Thyroid gland (tissue), 4 donors: Measurements from ENCODE around the gene STX2. TPM values are rescaled to one million over a fixed set of nuclear protein-coding genes. Genes with fewer than 3 reads are reported as not detected.

Experiments
- DNase-seq, 2 donors: peaks; one replicate each; pipeline ENCODE4 v3.0.0-alpha.2; 2019
- H3K27ac ChIP-seq, 3 donors: fragments of 200-600 bp; sonication (generic); 1 replicate in 2 of 3; 2 replicates in 1 of 3; pipeline ENCODE4 v1.5.1; 2016 to 2019; ENCODE audit warnings: mild to moderate bottlenecking in 1 of 3, moderate library complexity in 1 of 3
- H3K27me3 ChIP-seq: fragments of 200-600 bp; sonication (generic); one replicate; pipeline ENCODE4 v1.5.1; 2019
- H3K36me3 ChIP-seq, 2 donors: fragments of 200-600 bp; sonication (generic); one replicate each; pipeline ENCODE4 v1.5.1; 2016 to 2019
- H3K4me1 ChIP-seq, 2 donors: fragments of 200-600 bp; sonication (generic); one replicate each; pipeline ENCODE4 v1.5.1; 2017 to 2019
- H3K4me3 ChIP-seq, 3 donors: fragments of 200-600 bp; sonication (generic); replicated peaks in 1 of 3; 1 replicate in 2 of 3; 2 replicates in 1 of 3; pipeline ENCODE4 v1.5.1; 2016; ENCODE audit warnings: mild to moderate bottlenecking in 1 of 3
- H3K9me3 ChIP-seq: fragments of 200-600 bp; sonication (generic); one replicate; pipeline ENCODE4 v1.5.1; 2017
- POLR2A ChIP-seq, 2 donors: fragments of 450-650 bp; IDR thresholded peaks; one replicate each; pipeline ENCODE4 v1.6.1; 2017; ENCODE audit warnings: antibody characterized with exemption in 2 of 2, mild to moderate bottlenecking in 2 of 2, moderate library complexity in 1 of 2
- WGBS, 2 donors: methylation state at CpG; one replicate each; pipeline ENCODE4 v1.1.5; 2017; 5-methylcytosine and 5-hydroxymethylcytosine counted together
- intact Hi-C: fragments of 100-400 bp; cut with DNase I; formaldehyde crosslinking; loops from one replicate; pipeline ENCODE4 v1.15.1; 2023
- total RNA-seq, 4 donors: library from RNA; depleted of rRNA; stranded (reverse); fragments of >200 nt; gene quantifications; one replicate each; pipeline ENCODE4 v1.2.3, GENCODE V29; 2016
- TF ChIP-seq, protein P1 (sequence below), 6 experiments: fragments of 200-600 bp in 3 of 6; fragments of 450-650 bp in 3 of 6; sonication (generic) in 3 of 6; IDR thresholded peaks; one replicate each; pipeline ENCODE4 v1.5.1; 2016 to 2019; ENCODE audit warnings: antibody characterized with exemption in 6 of 6, mild to moderate bottlenecking in 2 of 6, inconsistent platforms in 1 of 6, moderate library complexity in 1 of 6

The STX2 gene
- total RNA-seq, 4 donors from 2014 or later: 18.0 to 43.0 (median 26.1) TPM

GRCh38 chr12:130764475-130765185 is 74.4 kb downstream of the STX2 start:
- Histone ChIP-seq H3K27ac (no peak overlapping the region), H3K36me3 (no peaks in the 10 kb centered on the region), H3K27me3 (no peaks in the 10 kb centered on the region), H3K9me3 (no peaks in the 10 kb centered on the region), H3K4me1 (no peaks in the 10 kb centered on the region), H3K4me3 (no peak overlapping the region)
- WGBS, 2 donors: 95 to 97% methylated on average over 14 of the region's 14 CpGs
- TF ChIP-seq POLR2A (IDR thresholded peaks at IDR 0.05): no peak
- TF ChIP-seq, protein P1, sequence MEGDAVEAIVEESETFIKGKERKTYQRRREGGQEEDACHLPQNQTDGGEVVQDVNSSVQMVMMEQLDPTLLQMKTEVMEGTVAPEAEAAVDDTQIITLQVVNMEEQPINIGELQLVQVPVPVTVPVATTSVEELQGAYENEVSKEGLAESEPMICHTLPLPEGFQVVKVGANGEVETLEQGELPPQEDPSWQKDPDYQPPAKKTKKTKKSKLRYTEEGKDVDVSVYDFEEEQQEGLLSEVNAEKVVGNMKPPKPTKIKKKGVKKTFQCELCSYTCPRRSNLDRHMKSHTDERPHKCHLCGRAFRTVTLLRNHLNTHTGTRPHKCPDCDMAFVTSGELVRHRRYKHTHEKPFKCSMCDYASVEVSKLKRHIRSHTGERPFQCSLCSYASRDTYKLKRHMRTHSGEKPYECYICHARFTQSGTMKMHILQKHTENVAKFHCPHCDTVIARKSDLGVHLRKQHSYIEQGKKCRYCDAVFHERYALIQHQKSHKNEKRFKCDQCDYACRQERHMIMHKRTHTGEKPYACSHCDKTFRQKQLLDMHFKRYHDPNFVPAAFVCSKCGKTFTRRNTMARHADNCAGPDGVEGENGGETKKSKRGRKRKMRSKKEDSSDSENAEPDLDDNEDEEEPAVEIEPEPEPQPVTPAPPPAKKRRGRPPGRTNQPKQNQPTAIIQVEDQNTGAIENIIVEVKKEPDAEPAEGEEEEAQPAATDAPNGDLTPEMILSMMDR (IDR thresholded peaks at IDR 0.05): no peak
- intact Hi-C loops: no loop called here
- DNase-seq: no peak

GRCh38 chr12:130764073-130764472 is 75.0 kb downstream of the STX2 start:
- intact Hi-C loops: no loop called here
- Histone ChIP-seq H3K27ac (no peak overlapping the region), H3K4me1 (no peaks in the 10 kb centered on the region), H3K27me3 (no peaks in the 10 kb centered on the region), H3K36me3 (no peaks in the 10 kb centered on the region), H3K4me3 (no peak overlapping the region), H3K9me3 (no peaks in the 10 kb centered on the region)
- TF ChIP-seq POLR2A (IDR thresholded peaks at IDR 0.05): no peak
- TF ChIP-seq, protein P1 (IDR thresholded peaks at IDR 0.05): no peak
- 92 to 96% methylated on average over 4 of the region's 4 CpGs for WGBS, 2 donors
- no peak for DNase-seq

- no peak overlapping the region for H3K27ac ChIP-seq
- no peak overlapping the region for H3K4me3 ChIP-seq
- H3K4me1 ChIP-seq: no peaks in the 10 kb centered on the region
- H3K36me3 ChIP-seq: no peaks in the 10 kb centered on the region
- 64 to 71% methylated on average over 10 of the region's 10 CpGs for WGBS, 2 donors
- intact Hi-C loops: no loop called here
- TF ChIP-seq POLR2A (IDR thresholded peaks at IDR 0.05): no peak
- TF ChIP-seq, protein P1 (IDR thresholded peaks at IDR 0.05): no peak
- no peak for DNase-seq
- no peaks in the 10 kb centered on the region for H3K27me3 ChIP-seq
- no peaks in the 10 kb centered on the region for H3K9me3 ChIP-seq
These were observed 76.8 kb downstream of the STX2 start for GRCh38 chr12:130762319-130762675.

DNA sequence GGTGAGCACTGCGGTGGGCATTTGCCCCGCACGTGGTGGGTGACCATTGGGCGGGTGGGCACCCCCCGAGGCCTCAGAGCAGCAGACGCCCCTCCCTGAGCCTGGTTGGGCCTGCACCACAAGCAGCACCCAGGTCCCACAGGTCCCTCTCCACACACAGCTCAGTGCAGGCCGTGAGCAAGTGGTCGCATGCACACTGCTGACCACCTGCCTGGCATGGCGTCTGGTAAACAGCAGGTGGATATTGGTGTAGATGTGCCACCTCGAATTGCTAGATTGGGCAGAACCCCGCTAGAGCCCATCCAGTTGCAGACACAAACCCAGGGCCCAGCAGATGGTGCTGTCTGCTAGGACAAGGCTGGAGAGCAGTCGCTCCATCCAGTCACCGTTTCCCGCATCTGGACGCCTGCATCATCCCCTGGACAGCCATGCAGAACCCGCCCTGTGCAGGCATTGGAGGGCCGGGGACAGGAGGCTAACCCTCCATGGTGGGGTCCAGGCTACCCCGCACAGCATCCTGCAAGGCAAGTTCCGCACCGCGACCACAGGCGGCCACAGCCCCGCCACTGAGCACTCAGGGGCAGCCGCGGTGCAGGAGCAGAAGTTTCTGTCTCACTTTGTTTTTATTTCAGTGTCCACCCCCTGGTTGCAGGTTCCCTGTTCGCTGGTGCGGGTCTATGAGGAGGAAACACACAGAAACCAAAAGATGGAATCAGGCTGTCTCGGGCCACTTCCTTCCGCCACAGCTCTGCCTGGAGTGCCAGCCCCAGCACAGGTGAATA is 77.3 kb downstream of the STX2 start:
- Histone ChIP-seq H3K4me1 (no peaks in the 10 kb centered on the region), H3K36me3 (no peaks in the 10 kb centered on the region), H3K9me3 (no peaks in the 10 kb centered on the region), H3K27ac (no peak overlapping the region), H3K27me3 (no peaks in the 10 kb centered on the region), H3K4me3 (no peak overlapping the region)
- WGBS, 2 donors: 26 to 54% methylated on average over 3 to 27 of the region's 29 CpGs
- DNase-seq: peak; percentile 33 to 53
- intact Hi-C loops: no loop called here
- TF ChIP-seq POLR2A (IDR thresholded peaks at IDR 0.05): no peak
- TF ChIP-seq, protein P1 (IDR thresholded peaks at IDR 0.05): peak in 3 of 6 experiments; percentile 14 to 41 (median 22)
